H54 (cell line): ENCODE measurements around the gene PTPRK.

ENCODE experiments used
- DNase-seq: peaks from one replicate; pipeline ENCODE4 v3.0.0; 2011; ENCODE audit warnings: low spot score, mixed read lengths; ENCODE audit not compliant: insufficient read length
- FAIRE-seq: peaks from 3 replicates; lab custom pipeline; 2011; peaks lifted over from hg19 to GRCh38; lab: Jason Lieb, UNC
- POLR2A ChIP-seq: IDR thresholded peaks from 2 replicates; pipeline ENCODE4 v1.6.1; 2011; ENCODE audit warnings: low read depth, mild to moderate bottlenecking, low read length

PTPRK gene

DNA sequence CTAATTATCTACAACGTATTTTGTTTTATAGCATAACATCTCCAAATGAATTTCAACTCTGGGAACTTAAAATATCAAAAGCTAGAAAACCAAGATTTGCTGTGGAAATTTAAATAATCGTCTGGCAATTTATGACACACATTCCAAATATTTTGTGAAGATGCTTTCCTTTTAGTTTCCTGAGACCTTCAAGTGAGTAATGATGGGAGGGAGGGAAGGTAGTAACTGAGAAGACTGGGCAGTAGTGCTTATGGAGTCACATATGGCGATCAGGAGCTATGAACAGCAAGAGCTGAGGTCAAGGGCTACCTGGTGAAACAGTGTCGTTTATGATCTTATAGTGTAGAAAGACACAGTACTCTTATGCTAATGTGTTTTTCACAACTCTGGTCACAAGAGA is 441.4 kb downstream of the PTPRK start:
- no peak for TF ChIP-seq POLR2A
- no peak for FAIRE-seq
- no peak for DNase-seq

GRCh38 chr6:128078276-128078675 is 442.1 kb downstream of the PTPRK start:
- FAIRE-seq (no peak), DNase-seq (no peak)
- no peak for TF ChIP-seq POLR2A

- FAIRE-seq (no peak), DNase-seq (no peak)
- TF ChIP-seq POLR2A = no peak
These were observed 443.6 kb downstream of the PTPRK start for GRCh38 chr6:128076843-128077242.

- TF ChIP-seq POLR2A = no peak
- DNase-seq (no peak), FAIRE-seq (no peak)
These were observed 445.8 kb downstream of the PTPRK start for GRCh38 chr6:128074567-128074966.

DNA sequence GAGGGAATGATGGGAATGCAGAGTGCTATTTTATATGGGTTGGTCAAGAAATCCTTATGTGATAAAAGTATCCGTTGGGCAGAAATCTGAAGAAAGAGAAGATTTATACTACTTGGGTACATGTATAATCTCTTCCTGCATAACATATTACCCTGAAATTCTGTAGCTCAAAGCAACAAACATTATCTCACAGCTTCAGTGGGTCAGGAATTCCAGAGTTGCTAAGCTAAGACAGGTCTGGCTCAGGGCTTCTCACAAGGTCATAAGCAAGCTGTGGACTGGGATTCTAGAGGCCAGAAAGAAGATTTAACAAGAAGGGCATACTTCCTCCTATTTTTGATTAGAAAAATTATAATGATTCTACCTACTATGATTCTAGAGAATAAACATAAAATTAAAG is 447.0 kb downstream of the PTPRK start:
- FAIRE-seq (no peak), DNase-seq (no peak)
- no peak for TF ChIP-seq POLR2A

GRCh38 chr6:128071212-128071611 is 449.2 kb downstream of the PTPRK start:
- no peak for DNase-seq
- no peak for FAIRE-seq
- no peak for TF ChIP-seq POLR2A

- DNase-seq (no peak), FAIRE-seq (no peak)
- no peak for TF ChIP-seq POLR2A
These were observed 450.0 kb downstream of the PTPRK start for GRCh38 chr6:128070406-128070805.

- no peak for TF ChIP-seq POLR2A
- no peak for DNase-seq
- FAIRE-seq = no peak
These were observed 451.2 kb downstream of the PTPRK start for GRCh38 chr6:128069188-128069587.

- no peak for FAIRE-seq
- no peak for DNase-seq
- TF ChIP-seq POLR2A = no peak
These were observed 452.3 kb downstream of the PTPRK start for GRCh38 chr6:128068119-128068479.

GRCh38 chr6:128067446-128068118 is 452.8 kb downstream of the PTPRK start:
- no peak for DNase-seq
- TF ChIP-seq POLR2A = no peak
- FAIRE-seq = no peak

- FAIRE-seq = no peak
- DNase-seq = no peak
- no peak for TF ChIP-seq POLR2A
These were observed 455.3 kb downstream of the PTPRK start for GRCh38 chr6:128065072-128065471.

GRCh38 chr6:128064540-128064895 is 455.9 kb downstream of the PTPRK start:
- FAIRE-seq = no peak
- TF ChIP-seq POLR2A = no peak
- no peak for DNase-seq

- FAIRE-seq = no peak
- no peak for DNase-seq
- TF ChIP-seq POLR2A = no peak
These were observed 456.4 kb downstream of the PTPRK start for GRCh38 chr6:128063850-128064539.

DNA sequence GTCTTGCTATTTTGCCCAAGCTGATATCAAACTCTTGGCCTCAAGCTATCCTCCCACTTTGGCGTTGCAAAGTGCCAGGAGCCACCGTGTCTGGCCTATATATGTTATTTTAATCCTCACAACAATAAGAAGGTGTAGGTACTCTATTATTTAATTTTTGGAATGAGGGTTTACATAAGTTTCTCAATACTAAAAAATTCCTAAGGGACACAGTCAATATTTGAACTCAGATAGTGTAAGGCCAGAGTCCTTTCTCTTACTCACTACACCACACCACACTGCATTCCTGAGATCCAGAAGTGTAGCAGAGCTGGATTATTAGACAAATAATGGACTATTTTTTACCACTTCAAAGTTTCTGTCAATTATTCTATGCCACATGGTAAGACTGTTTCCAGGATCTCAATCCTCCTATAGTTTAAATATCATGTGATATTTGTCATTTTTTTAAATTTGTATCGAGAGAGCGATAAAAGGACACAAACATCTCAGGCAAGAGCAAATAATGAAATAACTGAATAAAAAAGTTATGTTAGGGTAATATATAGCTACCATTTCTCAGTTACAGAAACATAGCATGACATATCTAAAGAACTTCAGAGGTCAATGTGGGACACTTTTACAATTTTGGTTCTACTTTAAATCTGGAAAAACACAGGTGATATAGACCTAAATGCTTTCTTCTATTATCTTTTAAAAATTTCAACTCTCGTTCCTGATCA is 457.4 kb downstream of the PTPRK start:
- no peak for TF ChIP-seq POLR2A
- FAIRE-seq (no peak), DNase-seq (no peak)

DNA sequence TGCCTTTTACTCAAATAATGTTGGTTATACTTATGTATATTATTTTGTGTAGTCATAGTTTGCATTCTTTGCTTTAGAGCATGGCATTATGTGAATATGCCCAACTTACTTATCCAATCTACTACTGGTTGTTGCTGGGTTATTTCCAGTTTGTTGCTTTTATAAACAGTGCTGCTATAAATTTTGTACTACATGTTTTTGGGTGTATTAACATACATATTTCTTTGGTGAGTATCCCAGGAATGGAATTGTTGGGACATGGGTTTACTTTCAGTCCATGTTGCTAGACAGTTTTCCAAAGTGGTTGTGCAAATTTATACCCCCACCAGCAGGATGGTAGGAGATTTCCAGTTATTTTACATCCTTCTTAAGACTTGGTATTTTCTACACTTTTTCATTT is 462.5 kb downstream of the PTPRK start:
- no peak for DNase-seq
- no peak for FAIRE-seq
- TF ChIP-seq POLR2A = no peak

DNA sequence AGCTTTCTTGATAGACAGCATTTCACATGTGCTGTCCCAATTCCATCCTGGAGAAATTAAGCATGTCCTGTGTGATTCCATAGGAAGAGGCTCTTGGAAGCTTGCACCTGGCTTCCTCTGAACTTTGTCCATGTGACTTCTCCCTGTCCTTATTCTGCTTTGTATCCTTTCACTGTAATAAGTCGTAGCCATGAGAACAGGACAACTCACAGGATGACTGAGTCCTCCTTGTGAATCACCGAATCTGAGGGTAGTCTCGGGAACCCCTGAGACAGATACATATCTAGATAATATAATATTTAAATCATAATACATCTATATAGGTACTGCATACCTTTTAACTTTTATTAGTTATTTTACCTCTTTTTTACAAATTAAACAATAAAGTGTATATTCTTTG is 462.9 kb downstream of the PTPRK start:
- FAIRE-seq (no peak), DNase-seq (no peak)
- TF ChIP-seq POLR2A = no peak
